ENCODE data around the gene SNN.

DNA sequence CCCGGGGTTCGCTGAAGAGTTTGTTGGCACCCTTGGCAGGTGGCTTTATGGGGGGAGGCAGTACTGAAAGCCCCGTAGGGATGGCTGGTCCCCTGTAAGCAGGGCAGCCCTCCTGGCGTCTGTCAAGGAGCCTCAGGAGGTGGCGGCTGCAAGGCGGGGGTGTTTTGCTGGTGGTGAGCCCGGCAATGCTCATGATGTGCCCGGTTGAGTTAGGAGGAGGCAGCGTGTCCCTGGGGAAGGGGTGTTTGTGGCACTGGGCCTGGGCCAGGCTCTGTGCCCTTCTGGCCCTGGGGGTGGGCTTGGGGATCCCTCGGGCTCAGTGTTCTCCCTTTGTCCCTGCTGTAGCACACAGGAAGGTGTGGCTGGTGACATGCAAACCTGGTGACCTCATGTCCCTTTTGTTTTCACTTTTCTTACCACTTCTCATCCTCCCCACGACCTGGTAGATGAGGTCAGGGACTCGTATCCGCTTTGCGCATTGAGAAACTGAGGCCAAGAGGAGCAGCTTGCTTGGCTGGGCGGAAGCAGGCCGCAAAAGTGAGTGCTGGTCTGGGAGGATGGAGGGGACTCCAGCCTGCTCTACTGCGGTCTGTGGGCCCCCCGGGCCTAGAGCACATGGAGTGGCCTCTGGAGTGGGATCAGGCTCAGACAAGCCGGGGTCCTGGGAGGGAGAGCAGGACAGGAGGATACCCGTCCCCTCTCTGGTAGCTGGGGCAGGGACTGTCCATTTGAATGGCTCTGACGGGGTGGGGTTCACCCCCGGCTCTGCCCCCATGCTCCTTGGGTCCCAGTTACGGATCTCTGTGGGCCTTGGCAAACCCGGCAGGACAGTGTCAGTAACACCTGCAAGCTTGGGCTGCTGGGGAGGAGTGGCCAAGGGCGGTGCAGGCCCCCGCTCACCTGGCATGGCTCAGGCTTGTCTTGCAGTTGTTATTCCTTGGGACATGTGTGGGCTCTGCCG lies 2.2 kb downstream of the SNN start:
- TF ChIP-seq, protein P1, sequence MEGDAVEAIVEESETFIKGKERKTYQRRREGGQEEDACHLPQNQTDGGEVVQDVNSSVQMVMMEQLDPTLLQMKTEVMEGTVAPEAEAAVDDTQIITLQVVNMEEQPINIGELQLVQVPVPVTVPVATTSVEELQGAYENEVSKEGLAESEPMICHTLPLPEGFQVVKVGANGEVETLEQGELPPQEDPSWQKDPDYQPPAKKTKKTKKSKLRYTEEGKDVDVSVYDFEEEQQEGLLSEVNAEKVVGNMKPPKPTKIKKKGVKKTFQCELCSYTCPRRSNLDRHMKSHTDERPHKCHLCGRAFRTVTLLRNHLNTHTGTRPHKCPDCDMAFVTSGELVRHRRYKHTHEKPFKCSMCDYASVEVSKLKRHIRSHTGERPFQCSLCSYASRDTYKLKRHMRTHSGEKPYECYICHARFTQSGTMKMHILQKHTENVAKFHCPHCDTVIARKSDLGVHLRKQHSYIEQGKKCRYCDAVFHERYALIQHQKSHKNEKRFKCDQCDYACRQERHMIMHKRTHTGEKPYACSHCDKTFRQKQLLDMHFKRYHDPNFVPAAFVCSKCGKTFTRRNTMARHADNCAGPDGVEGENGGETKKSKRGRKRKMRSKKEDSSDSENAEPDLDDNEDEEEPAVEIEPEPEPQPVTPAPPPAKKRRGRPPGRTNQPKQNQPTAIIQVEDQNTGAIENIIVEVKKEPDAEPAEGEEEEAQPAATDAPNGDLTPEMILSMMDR (IDR thresholded peaks at IDR 0.05; ENCODE audit: poor library complexity), result no peak
- no peak for TF ChIP-seq EZH2phosphoT487 (IDR thresholded peaks at IDR 0.05; ENCODE audit: low read depth, severe bottlenecking, unreplicated experiment)
- TF ChIP-seq EZH2 (IDR thresholded peaks at IDR 0.05; ENCODE audit: borderline replicate concordance), result no peak
